ENCODE results near the gene NEK7.

NEK7 gene

GRCh38 chr1:198263186-198263585 lies 106.4 kb downstream of the NEK7 start:
- no peak for DNase-seq

DNA sequence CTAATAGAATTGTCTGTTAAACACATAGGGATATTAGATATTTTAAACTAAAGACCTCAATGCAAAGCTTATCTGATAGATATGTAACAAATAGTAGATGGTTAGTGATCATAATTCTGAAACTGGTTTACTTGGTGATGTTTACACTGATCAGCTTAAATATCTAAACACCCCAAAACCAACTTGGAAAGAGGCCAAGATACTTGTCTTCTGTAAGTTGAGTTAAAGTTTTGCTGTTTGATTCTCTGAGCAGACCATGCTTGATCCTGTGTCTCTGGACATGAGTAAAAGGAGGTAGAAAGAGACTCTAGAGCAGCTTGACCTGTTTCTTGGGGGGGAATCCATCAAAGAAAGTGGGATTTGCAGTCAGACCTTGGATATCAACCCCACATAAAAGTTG lies 107.5 kb downstream of the NEK7 start:
- no peak for DNase-seq

- DNase-seq, result no peak
Measured at GRCh38 chr1:198265073-198265661, 108.4 kb downstream of the NEK7 start.

DNA sequence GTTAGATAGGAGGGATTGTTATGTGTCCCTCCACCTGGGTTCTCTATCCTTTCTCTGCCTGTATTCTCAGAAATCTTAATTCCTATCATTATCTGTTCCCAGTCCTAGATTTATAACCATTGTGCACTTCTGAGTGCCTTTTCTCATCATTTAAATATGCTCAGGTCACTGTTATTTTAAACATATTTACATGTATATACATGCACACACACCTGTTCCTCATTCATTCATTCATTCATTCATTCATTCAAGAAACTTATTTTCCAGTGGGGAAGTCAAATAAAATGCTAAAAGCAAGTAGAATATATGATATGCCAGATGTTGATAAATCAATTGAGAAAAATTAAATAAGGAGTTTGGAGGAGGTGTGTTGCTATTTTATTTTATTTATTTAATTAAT lies 110.3 kb downstream of the NEK7 start:
- no peak for DNase-seq

DNA sequence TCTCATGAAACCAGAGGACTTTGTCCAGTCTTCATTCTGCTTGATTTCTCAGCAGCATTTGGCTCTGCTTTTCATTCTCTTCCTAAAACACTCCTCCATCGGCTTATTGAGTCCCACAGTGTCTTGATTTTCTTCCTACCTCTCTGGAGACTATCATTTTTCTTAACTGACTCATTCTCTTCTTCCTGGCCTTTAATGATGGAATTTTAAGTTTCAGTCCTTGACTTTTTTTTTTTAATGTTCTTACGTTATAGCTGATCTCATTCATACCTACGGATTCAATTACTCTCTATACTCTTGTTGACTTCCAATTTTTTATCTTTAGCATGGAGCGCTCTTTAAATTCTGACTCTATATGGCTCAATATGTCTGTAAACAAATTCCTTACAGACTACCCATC lies 111.1 kb downstream of the NEK7 start:
- DNase-seq, result no peak

GRCh38 chr1:198268784-198269645 lies 112.2 kb downstream of the NEK7 start:
- no peak for DNase-seq

- DNase-seq, result no peak
Measured at GRCh38 chr1:198269646-198269940, 112.8 kb downstream of the NEK7 start.

DNA sequence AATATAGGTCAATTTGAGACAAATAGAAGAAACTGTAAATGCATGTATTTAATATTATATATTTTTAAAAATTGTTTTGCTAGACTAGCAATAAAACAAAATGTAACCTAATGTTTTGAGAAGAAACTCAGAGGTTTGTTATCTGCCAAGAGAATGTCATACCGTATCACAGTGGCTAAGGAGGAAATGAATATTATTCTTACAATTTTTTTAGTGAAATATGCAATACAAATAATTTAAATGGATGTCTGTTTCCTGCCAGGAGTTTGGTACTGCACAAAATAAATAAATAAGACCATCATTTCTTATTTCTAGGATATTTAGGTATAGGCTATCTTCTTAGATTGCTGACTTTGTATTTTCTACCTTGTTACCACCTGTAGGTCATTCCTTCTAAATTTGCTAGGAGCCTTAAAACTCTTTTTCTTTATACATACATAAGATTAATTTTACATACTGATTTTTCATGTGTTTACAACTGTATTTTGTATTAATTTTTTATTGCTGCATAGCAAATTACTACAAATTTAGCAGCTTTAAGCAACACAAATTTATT lies 113.6 kb downstream of the NEK7 start:
- DNase-seq, result no peak

GRCh38 chr1:198271467-198271866 lies 114.7 kb downstream of the NEK7 start:
- DNase-seq, result no peak

GRCh38 chr1:198272492-198272891 lies 115.7 kb downstream of the NEK7 start:
- DNase-seq, result no peak

- DNase-seq, result no peak
Measured at GRCh38 chr1:198273748-198274295, 117.0 kb downstream of the NEK7 start.

DNA sequence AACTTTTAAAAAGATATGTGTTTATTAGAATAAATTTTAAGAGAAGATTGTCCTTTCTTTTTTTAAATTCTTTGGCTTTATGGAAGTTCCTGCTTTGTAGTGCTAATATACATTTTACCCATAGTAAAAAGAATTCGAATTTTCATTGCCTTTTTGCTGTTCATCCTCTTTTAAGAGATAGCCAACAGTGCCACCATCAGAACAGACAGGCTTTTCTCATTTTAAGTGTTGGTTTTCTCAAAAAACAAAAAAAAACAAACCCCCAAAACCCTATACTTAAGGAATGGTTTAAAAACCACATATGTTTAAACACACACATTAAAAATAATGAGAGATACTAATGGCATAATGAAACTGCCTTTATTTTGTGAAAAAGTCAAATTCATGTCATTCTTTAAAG lies 118.8 kb downstream of the NEK7 start:
- DNase-seq, result no peak

GRCh38 chr1:198276241-198276640 lies 119.4 kb downstream of the NEK7 start:
- DNase-seq, result no peak

DNA sequence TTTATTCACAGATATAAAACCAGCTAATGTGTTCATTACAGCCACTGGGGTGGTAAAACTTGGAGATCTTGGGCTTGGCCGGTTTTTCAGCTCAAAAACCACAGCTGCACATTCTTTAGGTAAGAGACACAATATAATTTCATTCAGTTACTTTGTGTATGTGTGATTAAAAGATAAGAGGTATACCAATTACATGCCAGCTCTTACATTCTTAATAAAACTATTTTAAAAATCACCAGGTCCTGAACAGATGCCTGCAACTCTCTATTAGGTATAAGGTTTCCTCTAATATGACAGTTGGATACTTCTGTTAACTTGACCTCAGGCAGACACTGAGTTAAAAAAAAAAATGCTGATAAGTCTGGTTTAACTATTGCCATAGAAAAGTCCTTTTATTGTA lies 122.1 kb downstream of the NEK7 start:
- DNase-seq, result peak; percentile 39

DNA sequence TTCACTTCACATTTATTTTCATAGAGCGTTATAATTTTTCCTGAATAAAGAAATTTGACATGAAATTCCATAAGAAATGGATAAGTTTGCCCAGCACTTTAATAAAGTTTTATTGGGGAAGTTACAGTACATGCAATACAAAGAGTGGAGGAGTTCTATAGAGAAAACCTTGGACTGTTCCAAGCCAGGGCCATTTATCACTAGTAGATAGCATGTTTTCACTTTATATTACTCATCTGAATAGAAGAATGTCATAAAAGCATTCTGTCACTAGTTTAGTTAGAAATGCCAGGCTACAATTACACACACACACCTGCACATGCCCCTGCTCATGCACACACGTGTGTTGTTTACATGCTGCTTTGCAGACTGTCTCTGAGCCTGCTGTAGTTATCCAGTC lies 123.3 kb downstream of the NEK7 start:
- DNase-seq, result no peak

DNA sequence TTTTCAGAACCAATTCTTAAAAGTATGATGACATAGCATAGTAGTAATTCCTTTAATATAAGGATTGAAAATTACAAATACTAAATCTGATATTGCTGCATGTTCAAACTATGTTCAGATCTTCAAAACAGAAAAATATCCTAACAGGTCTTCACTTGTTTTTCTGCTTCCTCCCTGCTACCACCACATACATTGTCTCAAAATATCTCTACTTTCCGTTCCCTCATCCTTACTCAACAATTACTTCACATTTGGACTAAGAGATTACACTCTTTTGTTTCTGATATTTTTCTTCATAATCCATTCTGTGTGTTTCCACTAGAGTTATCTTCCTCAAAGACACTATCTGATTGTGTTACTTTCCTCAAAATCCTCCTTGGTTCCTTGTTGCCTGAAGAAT lies 125.1 kb downstream of the NEK7 start:
- DNase-seq, result no peak

DNA sequence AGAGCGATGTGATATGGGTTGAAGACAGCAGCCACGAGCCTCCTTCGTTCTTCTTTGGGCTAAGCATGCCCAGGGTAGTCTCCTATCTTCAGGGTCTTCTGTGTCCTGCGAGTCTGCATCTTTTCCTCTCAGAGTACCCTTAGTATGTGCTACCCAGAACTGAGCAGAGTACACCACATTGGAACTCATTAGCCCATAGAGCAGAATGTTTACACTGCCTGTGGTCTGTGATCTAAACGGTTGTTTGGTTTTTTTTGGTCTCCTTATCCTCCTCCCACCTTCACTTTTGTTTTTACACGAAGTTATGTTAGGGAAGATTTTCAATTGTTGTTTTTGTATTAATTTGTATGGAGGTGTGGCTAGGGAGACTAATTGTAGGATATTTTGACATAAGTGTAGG lies 126.4 kb downstream of the NEK7 start:
- no peak for DNase-seq

DNA sequence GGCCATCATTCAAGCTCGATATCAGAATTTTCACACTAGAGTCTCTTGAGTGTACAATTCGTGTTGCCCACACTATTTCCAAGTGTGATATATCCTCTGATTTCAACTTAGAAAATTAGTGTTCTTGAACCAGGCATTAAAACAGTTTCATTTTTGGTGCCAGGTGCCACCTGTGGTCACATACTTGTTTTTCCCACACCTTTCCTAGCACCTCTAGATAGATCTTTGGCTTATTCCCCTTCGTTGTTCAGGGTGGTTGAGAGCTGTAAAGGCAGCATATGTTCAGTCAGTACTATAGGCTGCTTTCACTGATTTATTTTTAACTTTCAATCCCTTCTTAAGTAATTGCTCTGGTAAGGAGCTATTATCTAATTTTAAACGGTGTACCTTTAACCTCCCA lies 131.1 kb downstream of the NEK7 start:
- no peak for DNase-seq

DNA sequence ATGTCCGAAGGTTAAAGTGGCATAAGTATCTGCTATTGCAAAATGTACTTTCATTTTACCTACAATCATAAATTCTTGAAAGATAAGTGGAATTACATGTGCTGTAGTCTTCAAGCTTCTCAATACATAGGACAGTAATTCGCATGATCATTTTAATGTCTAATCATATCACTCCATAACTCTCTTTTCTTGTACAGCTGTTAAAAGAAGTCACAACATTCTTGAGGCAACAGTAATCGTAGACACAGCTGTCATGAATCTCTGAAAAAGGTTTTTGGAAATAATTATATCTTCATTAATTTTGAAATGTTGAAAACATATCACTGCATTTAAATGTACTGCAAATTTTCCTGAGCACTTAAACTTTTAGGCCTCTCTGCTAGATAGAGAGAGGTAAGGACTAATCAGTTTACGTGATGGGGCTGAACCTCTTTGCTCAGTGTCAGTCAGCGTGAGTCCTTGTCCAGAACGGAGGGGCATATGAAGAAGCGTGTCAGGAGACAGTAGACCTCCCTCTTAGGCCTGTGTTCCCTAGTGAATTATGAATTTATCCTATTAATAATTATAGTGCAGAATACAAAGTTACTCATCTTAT lies 133.4 kb downstream of the NEK7 start:
- no peak for DNase-seq

GRCh38 chr1:198291036-198291435 lies 134.2 kb downstream of the NEK7 start:
- no peak for DNase-seq

DNA sequence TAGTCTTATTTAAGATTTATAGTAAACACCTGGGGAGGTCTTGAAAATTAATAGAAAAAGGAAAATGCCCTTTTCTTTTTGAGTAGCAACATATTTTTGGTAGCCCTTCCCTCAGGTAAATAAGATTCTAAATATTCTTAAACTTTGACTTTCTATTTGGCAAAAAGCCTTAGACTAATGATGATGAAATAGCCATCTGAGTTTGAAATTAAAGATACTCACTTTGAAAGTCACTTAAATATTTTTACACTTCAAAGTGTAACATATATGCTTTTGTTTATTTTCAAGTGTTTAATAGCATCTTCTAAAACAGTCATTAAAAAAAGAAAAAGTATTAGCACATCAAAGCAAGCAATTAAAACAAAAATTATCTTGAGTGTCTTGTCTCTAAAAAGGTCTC lies 135.1 kb downstream of the NEK7 start:
- DNase-seq, result no peak

GRCh38 chr1:198295225-198295624 lies 138.4 kb downstream of the NEK7 start:
- no peak for DNase-seq

- no peak for DNase-seq
Measured at GRCh38 chr1:198295971-198296370, 139.2 kb downstream of the NEK7 start.

DNA sequence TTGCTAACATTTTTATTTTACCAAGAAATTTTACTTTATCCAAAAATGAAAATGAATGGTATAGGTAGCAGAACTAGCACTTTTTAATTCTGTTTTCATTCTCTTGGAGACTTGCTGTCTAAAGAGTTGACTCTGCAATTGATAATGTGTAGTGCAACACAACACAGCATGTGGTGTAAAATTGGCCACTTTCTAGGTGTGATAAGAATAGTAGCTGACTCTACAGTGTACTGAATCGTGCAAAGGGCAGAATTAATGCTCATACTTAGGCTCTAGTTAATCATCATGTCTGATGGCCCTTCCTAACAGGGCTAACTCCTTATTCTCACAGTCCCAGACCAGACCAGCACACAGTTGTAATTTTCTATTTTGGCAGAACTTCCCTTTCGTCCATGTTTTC lies 140.5 kb downstream of the NEK7 start:
- DNase-seq, result no peak

Data from DMS 273 treated with DMSO at 0.1 percent for 48 hours (cell line).